Epidermal melanocyte (primary cell): ENCODE results near the gene CCDC171.
"Not testable (repeated sequence)": the region's sequence is repeated elsewhere in the genome, so short reads cannot be mapped to it uniquely, and the experiment has no call there.

Source experiments
- DNase-seq: peaks from one replicate; pipeline ENCODE4 v3.0.0; 2011; ENCODE audit warnings: low spot score; ENCODE audit not compliant: insufficient read length

Gene CCDC171

GRCh38 chr9:15755660-15756059 is 202.8 kb downstream of the CCDC171 start:
- no peak for DNase-seq

DNA sequence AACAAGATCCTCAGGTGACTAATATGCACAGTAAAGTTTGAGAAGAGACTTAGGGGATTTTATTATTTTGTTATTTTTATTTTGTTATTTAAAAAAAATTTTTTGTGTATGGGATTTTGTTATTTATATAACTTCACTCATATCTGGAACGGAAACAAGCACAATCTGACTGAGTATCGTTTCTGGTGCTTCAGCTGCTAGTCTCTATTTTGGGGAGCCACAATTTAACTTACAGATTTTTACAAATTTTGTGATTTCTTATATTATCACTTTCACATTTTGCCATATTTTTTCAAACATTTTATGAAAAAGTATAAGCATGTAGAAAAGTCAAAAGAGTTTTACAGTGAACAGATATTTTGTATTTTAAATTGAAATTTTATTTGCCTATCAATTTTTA is 208.7 kb downstream of the CCDC171 start:
- DNase-seq: no peak

- DNase-seq: no peak
Observed at GRCh38 chr9:15763371-15763770, 210.5 kb downstream of the CCDC171 start.

- no peak for DNase-seq
Observed at GRCh38 chr9:15764131-15764530, 211.3 kb downstream of the CCDC171 start.

- no peak for DNase-seq
Observed at GRCh38 chr9:15769547-15769946, 216.7 kb downstream of the CCDC171 start.

DNA sequence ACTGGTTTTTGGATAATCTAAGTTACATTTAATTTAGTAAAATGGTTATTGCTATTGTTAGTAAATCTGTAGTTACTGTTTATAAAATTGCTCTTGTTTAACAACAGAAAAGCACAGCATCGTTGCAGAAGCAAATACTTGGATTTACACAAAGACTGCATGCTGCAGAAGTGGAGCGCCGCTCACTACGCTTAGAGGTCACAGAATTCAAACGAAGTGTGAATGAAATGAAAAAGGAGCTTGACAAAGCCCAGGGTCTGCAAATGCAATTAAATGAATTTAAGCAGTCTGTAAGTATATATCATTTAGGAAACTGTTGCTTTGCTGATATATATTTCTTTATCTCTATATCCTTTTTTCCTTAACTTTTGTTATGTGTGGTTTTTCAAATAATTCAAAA is 226.0 kb downstream of the CCDC171 start:
- DNase-seq: no peak

GRCh38 chr9:15782106-15782505 is 229.3 kb downstream of the CCDC171 start:
- DNase-seq: no peak

GRCh38 chr9:15785584-15785983 is 232.7 kb downstream of the CCDC171 start:
- no peak for DNase-seq

GRCh38 chr9:15786616-15787015 is 233.8 kb downstream of the CCDC171 start:
- DNase-seq: no peak

GRCh38 chr9:15810219-15810899 is 257.5 kb downstream of the CCDC171 start:
- DNase-seq: not testable (repeated sequence)

DNA sequence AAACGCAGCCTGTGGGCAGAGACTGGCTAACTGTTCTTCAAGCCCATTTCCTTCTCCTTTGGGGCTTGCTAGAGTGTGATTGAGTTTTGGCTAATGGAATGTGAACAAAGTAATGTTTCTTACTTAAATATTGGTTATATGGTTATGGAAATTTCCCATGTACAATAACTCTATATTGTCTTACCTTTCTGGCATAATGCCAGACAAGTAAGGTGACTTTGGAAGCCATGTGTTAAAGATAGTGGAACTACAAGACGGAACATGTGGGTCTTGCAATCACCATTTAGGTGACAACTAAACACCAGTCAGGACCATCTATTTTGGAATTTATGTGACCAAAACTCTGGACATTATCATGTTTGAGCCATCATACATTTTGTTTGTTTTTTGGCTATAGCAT is 260.2 kb downstream of the CCDC171 start:
- no peak for DNase-seq

- no peak for DNase-seq
Observed at GRCh38 chr9:15824310-15824709, 271.5 kb downstream of the CCDC171 start.

DNA sequence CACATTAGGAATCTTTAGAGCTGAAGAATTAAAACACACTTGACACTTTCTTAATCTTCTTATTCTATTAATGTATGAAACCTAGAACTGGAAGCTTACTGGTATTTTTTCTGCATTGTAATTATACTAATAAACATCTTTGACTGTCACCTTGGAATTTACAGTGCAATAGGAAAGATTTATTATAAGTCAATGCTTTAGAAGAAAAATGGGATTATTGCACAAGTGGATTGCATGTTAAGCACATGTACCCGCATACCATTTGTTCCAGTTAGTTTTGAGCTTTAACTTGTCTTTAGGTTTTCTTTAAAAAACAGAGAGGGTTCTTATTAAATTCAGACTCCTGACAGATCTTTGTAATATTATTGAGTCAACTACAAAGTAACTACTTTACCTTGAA is 278.5 kb downstream of the CCDC171 start:
- no peak for DNase-seq

DNA sequence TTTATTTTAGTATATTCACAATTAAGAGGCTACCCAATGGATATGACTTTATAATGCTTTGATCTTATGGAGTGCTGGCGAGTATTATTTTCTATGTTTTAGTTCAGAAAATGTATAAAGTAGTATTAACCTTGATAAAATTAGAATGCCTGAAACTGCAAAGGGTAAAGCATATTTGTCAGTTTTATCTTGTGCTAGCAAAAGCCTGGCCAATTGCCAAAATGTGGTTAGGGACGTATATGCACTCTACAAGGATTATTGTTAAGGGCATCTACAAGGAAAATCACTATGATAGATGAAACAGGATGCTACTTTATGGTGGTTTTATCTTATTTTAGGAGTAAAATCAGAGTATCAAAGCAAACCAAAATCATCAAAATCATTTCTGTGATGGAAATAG is 281.7 kb downstream of the CCDC171 start:
- DNase-seq: no peak

- peak; percentile 22 for DNase-seq
Observed at GRCh38 chr9:15837079-15837679, 284.3 kb downstream of the CCDC171 start.

- no peak for DNase-seq
Observed at GRCh38 chr9:15842051-15842450, 289.2 kb downstream of the CCDC171 start.

GRCh38 chr9:15843316-15843715 is 290.5 kb downstream of the CCDC171 start:
- DNase-seq: no peak

DNA sequence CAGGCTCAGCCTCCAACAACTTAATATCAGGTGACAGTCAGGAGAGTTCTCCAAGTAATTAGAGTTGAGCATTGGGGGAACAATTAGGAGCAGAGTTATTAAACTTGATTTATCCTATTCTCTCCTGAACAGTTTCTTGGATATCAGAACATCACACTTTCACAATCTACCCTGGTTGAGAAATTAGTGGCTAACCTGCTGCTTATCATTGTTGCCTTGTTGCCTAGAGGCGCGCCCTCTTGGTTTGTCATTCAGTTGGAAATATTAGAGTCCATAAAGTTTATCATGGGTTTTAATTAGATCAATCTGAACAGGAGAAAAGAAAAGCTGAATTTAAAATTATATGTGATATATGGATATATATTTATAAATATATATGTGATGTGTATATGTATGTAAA is 291.1 kb downstream of the CCDC171 start:
- DNase-seq: no peak

DNA sequence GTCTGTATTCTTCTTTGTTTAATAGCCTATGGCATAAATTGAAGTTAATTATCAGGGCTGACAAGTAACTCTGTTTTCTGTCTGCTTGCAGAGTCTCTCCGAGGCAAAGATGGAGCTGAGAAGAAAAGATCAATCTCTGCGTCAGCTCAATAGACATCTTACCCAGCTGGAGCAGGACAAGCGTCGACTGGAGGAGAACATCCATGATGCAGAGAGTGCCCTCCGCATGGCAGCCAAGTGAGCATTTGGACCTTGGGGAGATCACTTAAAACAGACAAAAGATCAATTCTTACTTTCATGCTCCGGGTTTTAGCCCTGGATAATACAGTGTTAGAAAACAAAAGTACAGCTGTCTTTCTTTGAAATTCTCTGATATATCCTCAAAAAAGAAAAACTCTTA is 293.8 kb downstream of the CCDC171 start:
- no peak for DNase-seq

DNA sequence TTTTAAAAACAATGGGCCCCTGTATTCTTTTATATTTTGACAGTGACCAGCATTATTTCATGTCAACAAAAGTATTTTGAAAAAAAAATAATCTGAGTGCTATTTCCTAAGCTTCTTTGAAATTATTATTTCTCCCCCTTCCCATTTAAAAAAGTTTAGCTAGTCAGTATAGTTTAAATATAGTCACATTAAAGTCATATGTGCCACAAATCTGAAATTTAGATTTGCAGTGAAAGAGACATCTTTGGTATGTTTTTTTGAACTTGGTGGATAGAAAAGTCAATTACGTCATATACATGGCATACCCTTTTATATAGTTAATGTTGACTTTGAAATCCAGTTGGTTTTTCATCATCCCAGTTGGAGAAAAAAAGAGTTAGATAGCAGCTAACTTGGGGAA is 297.0 kb downstream of the CCDC171 start:
- DNase-seq: no peak

- no peak for DNase-seq
Observed at GRCh38 chr9:15851766-15852165, 298.9 kb downstream of the CCDC171 start.

DNA sequence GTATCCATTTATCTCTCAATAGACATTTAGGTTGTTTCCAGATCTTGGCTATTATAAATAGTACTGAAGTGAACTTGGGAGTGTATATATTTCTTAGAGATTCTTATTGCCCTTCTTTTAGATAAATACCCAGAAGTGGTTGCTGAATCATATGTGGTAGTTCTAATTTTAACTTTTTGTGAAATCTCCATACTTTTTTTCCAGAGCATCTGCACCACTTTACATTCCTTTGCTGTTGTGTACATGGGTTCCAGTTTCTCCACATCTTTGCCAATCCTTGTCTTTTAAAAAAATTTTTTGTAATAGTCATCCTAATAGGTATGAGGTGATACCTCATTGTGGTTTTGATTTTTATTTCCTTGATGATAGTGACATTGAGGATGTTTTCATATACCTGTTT is 303.7 kb downstream of the CCDC171 start:
- DNase-seq: no peak

- DNase-seq: no peak
Observed at GRCh38 chr9:15867334-15867733, 314.5 kb downstream of the CCDC171 start.
